HG02840 (cell line): Measurements from ENCODE around the gene TBC1D3I.
"Not testable (repeated sequence)": the region's sequence is repeated elsewhere in the genome, so short reads cannot be mapped to it uniquely, and the experiment has no call there.

Source experiments
- ATAC-seq: cut with Tn5 transposase; IDR thresholded peaks from one replicate; pipeline ENCODE4 v1.9.1; 2021; ENCODE audit warnings: mild to moderate bottlenecking, moderate library complexity, moderate number of reproducible peaks; ENCODE audit not compliant: unreplicated experiment, low FRiP score

TBC1D3I gene

DNA sequence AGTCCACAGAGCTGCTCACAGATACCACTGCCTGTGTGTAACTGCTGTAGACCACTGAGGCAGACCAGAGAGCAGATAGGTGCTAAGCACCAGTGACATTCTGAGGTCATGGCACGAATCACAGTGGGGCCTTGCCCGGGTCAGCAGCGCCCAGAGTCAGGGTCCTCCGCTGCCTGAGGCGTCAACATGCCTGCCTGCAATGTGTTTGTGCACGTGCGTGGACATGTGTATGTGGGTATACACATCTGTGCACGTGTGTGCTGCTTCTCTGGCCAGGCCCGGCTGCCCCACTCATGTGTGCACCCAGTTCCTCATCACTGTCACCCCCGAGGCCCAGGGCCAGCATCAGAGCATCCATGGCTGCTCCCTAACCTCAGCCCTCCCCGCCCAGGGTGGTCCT is at the start of gene TBC1D3I:
Gene TBC1D3I (minus strand): TSS at position 101 of the 400 bp plus-strand sequence. CDS start 1,585 bp downstream, outside the sequence.
- not testable (repeated sequence) for ATAC-seq

DNA sequence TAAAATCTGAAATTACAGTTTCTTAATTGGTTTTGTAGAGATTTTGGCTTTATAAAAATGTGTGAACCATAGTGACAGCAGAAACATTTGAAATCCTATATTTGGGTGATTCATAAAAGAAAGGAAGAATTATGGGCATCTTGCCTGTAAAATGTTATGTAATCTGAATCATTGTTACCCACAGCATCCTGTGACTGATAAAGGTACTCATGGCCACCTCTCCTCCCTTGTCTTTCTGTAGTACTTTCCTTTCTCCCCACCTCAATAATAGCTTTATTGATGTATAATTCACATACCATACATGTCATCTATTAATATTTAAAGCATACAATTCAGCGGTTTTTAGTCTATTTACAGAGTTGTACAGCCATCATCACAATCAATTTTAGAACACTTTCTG is 30.8 kb upstream of the TBC1D3I start:
- ATAC-seq = not testable (repeated sequence)

DNA sequence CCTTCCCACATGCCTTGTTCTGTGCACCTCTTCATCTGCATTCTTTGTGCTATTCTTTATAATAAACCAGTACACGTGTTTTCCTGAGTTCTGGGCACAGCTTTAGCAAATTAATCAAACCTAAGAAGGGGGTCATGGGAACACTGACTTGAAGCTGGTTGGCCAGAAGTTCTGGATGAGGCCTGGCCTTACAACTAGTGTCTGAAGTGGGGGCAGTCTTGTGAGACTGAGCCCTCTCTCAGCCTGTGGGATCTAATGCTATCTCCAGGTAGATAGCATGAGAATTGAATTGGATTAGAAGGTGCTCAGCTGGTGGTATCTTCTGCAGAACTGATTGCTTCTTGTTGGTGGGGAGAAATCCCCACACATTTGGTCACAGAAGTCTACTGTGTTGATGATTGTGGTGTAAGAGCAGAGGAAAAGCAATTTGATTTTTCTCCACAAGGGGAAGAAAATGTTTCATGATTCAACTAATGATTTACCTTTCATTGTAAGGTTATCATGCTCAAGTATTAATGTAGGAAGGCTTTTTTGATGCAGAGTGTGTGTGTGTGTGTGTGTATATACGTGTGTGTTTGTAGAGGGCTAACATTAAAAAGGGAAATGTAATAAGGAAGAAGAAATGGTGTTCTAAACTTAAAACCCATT is 25.7 kb upstream of the TBC1D3I start:
- not testable (repeated sequence) for ATAC-seq

DNA sequence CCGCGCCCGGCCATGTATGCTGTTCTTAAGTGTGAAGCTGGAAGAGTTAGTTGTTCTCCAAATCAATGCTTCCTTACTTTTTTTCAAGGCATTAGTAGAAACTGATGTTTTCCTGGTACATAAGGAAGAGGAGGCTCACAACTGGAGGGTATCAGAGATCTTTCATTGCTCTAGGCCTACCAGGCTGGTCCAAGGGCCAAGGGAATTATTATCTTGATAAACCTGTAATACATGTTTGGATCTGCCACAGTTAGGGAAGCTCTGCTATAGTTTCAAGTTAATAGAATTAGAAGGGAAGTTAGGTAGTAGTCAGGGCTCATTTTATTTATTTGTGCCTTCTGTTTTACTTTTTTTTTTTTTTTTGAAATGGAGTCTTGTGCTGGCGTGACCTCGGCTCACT is 19.8 kb upstream of the TBC1D3I start:
- not testable (repeated sequence) for ATAC-seq

GRCh38 chr17:36283256-36283655 is 18.9 kb upstream of the TBC1D3I start:
- not testable (repeated sequence) for ATAC-seq

GRCh38 chr17:36242046-36242445 is 22.3 kb downstream of the TBC1D3I start:
- ATAC-seq = not testable (repeated sequence)

- not testable (repeated sequence) for ATAC-seq
Measured at GRCh38 chr17:36229644-36230043, 34.7 kb downstream of the TBC1D3I start.

DNA sequence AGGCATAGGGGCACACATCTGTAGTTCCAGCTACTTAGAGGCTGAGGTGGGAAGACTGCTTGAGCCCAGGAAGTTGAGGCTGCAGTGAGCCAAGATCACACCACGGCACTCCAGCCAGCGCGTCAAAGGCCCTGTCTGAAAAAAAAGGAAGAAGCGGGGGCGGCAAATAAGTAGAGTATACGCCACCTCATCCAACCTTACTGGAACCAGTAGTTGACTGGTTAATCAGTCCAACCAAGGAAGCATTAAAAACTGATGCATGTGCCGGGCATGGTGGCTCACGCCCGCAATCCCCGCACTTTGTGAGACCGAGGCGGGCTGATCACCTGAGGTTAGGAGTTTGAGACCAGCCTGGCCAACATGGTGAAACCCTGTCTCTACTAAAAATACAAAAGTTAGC is 41.4 kb downstream of the TBC1D3I start:
- not testable (repeated sequence) for ATAC-seq

DNA sequence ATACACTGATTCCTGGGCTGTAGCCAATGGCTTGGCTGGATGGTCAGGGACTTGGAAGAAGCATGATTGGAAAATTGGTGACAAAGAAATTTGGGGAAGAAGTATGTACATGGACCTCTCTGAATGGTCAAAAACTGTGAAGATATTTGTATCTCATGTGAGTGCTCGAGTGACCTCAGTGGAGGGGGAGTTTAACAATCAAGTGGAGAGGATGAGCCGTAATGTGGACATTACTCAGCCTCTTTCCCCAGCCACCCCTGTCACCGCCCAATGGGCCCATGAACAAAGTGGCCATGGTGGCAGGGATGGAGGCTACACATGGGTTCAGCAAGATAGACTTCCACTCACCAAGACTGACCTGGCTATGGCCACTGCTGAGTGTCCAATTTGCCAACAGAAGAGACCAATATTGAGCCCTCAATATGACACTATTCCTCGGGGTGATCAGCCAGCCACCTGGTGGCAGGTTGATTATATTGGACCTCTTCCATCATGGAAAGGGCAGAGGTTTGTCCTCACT is 42.7 kb downstream of the TBC1D3I start:
- ATAC-seq = not testable (repeated sequence)

- ATAC-seq = not testable (repeated sequence)
Measured at GRCh38 chr17:36220737-36221580, 43.4 kb downstream of the TBC1D3I start.

DNA sequence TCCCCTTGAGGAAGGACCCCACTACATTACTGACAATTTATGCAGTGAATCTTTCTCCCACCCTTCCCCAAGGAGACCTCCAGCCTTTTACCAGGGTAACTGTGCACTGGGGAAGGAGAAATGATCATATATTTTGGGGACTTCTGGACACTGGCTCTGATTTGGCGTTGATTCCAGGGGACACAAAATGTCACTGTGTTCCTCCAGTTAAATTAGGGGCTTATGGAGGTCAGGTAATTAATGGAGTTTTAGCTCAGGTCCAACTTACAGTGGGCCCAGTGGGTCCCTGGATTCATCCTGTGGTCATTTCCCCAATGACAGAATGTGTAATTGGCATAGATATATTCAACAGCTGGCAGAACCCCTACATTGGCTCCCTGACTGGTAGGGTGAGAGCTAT is 44.8 kb downstream of the TBC1D3I start:
- not testable (repeated sequence) for ATAC-seq

- ATAC-seq = not testable (repeated sequence)
Measured at GRCh38 chr17:36215406-36216308, 48.7 kb downstream of the TBC1D3I start.

DNA sequence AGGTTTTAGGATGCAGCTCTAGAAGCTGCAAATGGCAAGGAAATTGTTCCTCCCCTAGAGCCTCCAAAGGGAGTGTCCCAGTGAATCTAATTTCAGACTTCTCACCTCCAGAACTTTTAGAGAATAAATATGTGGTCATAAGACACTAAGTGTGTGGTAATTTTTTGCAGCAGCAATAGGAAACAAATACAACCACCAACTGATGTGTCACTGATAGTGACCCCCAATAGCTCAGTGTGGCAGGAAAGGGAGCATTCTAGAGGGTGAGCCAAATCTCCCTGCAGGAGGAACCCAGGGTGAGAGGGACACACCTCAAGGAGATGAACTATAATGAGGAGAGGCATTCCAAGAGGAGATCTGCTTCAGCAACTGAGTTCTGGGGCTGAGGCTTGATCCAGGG is 49.5 kb downstream of the TBC1D3I start:
- no peak for ATAC-seq

GRCh38 chr17:36213695-36214094 is 50.7 kb downstream of the TBC1D3I start:
- ATAC-seq = no peak

DNA sequence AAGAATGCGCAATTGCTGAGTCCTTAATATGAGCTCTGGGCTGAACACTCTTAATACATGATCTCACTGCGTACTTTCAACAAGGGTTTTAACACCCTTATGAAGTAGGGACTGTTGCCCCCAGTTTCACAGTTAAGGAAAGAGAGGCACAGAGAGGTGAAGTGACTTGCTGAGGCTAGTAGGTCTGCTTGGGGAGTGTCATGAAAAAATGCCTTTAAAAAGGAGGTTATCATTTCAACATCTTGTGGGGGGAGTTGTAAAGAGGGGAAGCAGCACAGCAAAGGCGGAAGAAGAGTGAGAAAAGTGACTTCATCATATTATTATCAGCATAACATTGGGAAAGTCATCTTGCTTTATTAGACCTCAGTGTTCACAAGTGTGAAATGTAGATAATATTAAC is 51.4 kb downstream of the TBC1D3I start:
- ATAC-seq = no peak

DNA sequence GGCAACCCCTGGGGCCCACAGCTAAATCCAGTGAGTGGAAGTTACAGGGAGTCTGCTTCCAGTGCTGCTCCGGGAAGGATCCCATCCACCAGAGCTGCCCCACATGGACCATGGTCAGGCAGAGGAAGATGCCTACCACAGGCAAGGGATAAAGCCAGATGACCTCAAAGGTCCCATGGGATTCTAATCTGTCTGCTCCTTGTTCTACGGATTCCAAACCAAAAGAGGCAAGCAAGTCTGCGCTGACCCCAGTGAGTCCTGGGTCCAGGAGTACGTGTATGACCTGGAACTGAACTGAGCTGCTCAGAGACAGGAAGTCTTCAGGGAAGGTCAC is 52.1 kb downstream of the TBC1D3I start:
- no peak for ATAC-seq

- not testable (repeated sequence) for ATAC-seq
Measured at GRCh38 chr17:36211484-36212271, 52.7 kb downstream of the TBC1D3I start.

DNA sequence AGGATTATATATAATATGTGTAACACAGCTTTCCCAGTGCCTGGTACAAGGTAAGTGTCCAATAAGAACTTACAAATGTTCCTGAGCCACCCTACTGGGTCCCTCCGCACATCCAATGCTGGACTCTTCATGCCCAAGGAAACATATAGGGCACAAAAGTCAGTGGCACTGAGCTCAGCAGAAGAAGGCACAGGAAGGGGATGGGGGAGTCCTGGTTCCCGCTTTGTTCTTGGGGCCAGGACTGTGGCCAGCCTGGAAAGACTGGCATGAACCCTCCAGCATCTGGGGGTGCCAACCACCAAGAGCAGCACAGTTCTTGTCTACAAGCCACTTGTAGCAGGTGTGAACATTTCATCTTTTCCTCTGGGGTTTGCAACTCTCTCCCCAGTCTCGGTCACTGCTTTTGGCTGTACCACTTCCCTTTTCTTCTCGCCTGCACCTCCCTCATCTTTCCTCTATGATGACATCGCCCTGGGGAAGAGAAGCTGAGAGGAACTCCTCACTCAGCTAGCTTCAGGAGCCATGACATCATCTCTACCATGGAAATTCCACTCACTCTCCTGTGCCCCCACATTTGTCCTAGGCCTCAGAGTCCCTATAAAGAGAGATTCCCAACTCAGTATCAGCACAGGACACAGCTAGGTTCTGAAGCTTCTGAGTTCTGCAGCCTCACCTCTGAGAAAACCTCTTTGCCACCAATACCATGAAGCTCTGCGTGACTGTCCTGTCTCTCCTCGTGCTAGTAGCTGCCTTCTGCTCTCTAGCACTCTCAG is 53.7 kb downstream of the TBC1D3I start, which contains the start of gene CCL4L2:
Gene CCL4L2 (plus strand): TSS at position 625 of the 773 bp plus-strand sequence.
- peak; percentile 58 for ATAC-seq

GRCh38 chr17:36209575-36209974 is 54.8 kb downstream of the TBC1D3I start:
- no peak for ATAC-seq
